Body of pancreas (tissue), 4 donors: ENCODE data around the gene ZAR1. TPM values are rescaled to one million over a fixed set of nuclear protein-coding genes. Genes with fewer than 3 reads are reported as not detected.

Experiments used
- ATAC-seq: fragments of 150-250 bp; one replicate; pipeline ENCODE4 v1.9.1; 2016
- DNase-seq, 4 donors: peaks; one replicate each; pipeline ENCODE4 v3.0.0-alpha.2; 2019
- H3K27ac ChIP-seq, 4 donors: fragments of 200-600 bp; sonication (generic); 1 replicate in 3 of 4; 2 replicates in 1 of 4; pipeline versions ENCODE4 v1.5.1 to v1.6.1; 2016 to 2019; ENCODE audit warnings: mild to moderate bottlenecking in 1 of 4, mixed read lengths in 1 of 4, moderate library complexity in 1 of 4
- H3K27me3 ChIP-seq, 2 donors: fragments of 200-600 bp; sonication (generic); one replicate each; pipeline ENCODE4 v1.6.0; 2016; ENCODE audit warnings: mild to moderate bottlenecking in 1 of 2
- H3K36me3 ChIP-seq, 2 donors: fragments of 200-600 bp; sonication (generic); replicated peaks in 1 of 2; 2 replicates each; pipeline ENCODE4 v1.5.1; 2016; ENCODE audit warnings: low read depth in 2 of 2; ENCODE audit not compliant: insufficient read depth in 1 of 2
- H3K4me1 ChIP-seq: fragments of 200-600 bp; sonication (generic); one replicate; pipeline ENCODE4 v1.6.0; 2016
- H3K4me3 ChIP-seq, 2 donors: fragments of 200-600 bp; sonication (generic); 1 replicate in 1 of 2; 2 replicates in 1 of 2; pipeline ENCODE4 v1.5.1; 2016 to 2019
- H3K9me3 ChIP-seq, 3 donors: fragments of 200-600 bp; sonication (generic); 1 replicate in 2 of 3; 2 replicates in 1 of 3; pipeline ENCODE4 v1.5.1; 2016
- POLR2A ChIP-seq, 3 donors: fragments of 450-650 bp; IDR thresholded peaks; one replicate each; pipeline ENCODE4 v1.6.1; 2016; ENCODE audit warnings: antibody characterized with exemption in 3 of 3, mild to moderate bottlenecking in 2 of 3
- WGBS, 2 donors: methylation state at CpG; one replicate each; pipeline ENCODE4 v1.1.5; 2017; 5-methylcytosine and 5-hydroxymethylcytosine counted together
- intact Hi-C: fragments of 100-400 bp; cut with DNase I; formaldehyde crosslinking; loops from one replicate; pipeline ENCODE4 v1.15.1; 2023
- total RNA-seq, 2 donors: library from RNA; depleted of rRNA; stranded (reverse); fragments of >200 nt; gene quantifications; one replicate each; pipeline ENCODE4 v1.1.0, GENCODE V29; 2016
- TF ChIP-seq, protein P1 (sequence below), 7 experiments: fragments of 450-650 bp in 4 of 7; fragments of 200-600 bp in 3 of 7; sonication (generic) in 3 of 7; IDR thresholded peaks; one replicate each; pipeline ENCODE4 v1.5.1; 2016 to 2019; ENCODE audit warnings: antibody characterized with exemption in 7 of 7

ZAR1 gene
- total RNA-seq, 2 donors from 2014 or later: not detected

DNA sequence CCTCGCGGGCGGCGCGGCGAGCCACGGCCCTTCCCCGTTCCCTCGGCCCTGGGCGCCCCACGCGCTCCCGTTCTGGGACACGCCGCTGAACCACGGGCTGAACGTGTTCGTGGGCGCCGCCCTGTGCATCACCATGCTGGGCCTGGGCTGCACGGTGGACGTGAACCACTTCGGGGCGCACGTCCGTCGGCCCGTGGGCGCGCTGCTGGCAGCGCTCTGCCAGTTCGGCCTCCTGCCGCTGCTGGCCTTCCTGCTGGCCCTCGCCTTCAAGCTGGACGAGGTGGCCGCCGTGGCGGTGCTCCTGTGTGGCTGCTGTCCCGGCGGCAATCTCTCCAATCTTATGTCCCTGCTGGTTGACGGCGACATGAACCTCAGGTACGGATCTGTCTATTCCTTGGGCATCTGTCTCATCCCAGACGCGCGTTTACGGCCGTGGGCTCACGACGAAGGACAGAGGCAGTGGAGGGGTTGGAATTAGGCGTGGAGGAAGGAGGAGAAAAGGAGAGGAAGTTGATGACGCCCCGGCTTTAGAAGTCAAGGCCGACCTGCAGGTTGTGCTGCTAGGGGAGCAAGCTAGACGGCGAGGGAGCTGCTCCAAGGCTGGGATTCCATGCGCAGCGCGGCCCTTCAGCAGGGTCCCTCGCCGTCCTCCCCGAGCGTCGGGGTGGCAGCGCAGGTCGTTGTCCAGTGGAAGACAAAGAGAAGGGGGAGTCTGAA lies 6.1 kb upstream of the ZAR1 start:
- Histone ChIP-seq H3K27me3 (peaks cover 0 to 10% of the 10 kb centered on the region in 2 donors), H3K4me1 (peaks cover 7% of the 10 kb centered on the region), H3K4me3 (no peak overlapping the region), H3K9me3 (no peaks in the 10 kb centered on the region), H3K27ac (no peak overlapping the region), H3K36me3 (no peaks in the 10 kb centered on the region)
- 7 to 22% methylated on average over 19 to 66 of the region's 66 CpGs for WGBS, 2 donors
- no peak for TF ChIP-seq POLR2A (IDR thresholded peaks at IDR 0.05)
- ATAC-seq: peak; percentile 27
- no peak for DNase-seq
- intact Hi-C loops: no loop called here

DNA sequence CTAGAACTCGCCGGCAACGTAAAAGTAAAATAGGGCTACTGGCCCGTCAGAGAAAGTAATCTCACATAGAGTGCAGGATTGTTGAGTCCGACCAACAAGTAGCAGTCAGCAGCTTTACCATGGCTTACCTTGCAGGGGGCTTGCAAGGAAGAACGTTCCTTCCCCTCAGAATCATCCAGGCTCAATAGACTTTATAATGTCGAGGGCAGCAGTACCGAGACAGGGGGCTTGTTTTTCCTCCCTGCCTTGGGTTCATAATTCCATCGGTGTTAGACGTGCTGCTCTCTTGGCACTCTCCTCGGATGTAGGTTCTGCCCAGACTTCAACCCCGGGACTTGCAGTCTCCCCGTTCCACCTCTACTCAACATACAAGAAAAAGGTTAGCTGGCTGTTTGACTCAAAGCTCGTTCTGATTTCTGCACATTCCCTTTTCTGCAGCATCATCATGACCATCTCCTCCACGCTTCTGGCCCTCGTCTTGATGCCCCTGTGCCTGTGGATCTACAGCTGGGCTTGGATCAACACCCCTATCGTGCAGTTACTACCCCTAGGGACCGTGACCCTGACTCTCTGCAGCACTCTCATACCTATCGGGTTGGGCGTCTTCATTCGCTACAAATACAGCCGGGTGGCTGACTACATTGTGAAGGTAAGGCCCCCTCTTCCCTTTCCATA lies 5.4 kb upstream of the ZAR1 start:
- H3K9me3 ChIP-seq: no peaks in the 10 kb centered on the region
- peaks cover 10% of the 10 kb centered on the region for H3K4me1 ChIP-seq
- DNase-seq: no peak
- H3K27ac ChIP-seq: no peak overlapping the region
- no peaks in the 10 kb centered on the region for H3K36me3 ChIP-seq
- 35 to 42% methylated on average over 22 of the region's 22 CpGs for WGBS, 2 donors
- intact Hi-C loops: no loop called here
- TF ChIP-seq POLR2A (IDR thresholded peaks at IDR 0.05): no peak
- TF ChIP-seq, protein P1, sequence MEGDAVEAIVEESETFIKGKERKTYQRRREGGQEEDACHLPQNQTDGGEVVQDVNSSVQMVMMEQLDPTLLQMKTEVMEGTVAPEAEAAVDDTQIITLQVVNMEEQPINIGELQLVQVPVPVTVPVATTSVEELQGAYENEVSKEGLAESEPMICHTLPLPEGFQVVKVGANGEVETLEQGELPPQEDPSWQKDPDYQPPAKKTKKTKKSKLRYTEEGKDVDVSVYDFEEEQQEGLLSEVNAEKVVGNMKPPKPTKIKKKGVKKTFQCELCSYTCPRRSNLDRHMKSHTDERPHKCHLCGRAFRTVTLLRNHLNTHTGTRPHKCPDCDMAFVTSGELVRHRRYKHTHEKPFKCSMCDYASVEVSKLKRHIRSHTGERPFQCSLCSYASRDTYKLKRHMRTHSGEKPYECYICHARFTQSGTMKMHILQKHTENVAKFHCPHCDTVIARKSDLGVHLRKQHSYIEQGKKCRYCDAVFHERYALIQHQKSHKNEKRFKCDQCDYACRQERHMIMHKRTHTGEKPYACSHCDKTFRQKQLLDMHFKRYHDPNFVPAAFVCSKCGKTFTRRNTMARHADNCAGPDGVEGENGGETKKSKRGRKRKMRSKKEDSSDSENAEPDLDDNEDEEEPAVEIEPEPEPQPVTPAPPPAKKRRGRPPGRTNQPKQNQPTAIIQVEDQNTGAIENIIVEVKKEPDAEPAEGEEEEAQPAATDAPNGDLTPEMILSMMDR (IDR thresholded peaks at IDR 0.05): no peak
- ATAC-seq: no peak
- H3K27me3 ChIP-seq: peaks cover 0 to 10% of the 10 kb centered on the region in 2 donors
- H3K4me3 ChIP-seq: no peak overlapping the region

DNA sequence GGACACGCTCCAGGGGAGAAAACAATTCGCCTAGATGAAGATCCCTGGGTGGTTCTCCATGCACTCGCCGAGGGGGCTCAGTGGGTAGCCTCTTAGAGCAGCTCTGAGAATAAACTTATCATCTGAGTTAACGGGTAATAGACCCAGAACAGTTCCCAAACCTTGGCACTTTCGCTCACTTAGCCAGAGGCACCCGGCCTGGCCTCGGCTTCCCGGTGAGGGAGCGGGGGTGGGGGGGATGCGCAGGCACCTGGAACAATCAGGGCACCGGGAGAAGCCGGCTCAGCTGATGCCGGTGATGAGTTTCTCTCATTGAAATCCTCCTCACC lies 405 bp upstream of the ZAR1 start:
- intact Hi-C loops: no loop called here
- no peak for ATAC-seq
- H3K9me3 ChIP-seq: no peaks in the 10 kb centered on the region
- peaks cover 17% of the 10 kb centered on the region for H3K4me1 ChIP-seq
- no peak for DNase-seq
- H3K27ac ChIP-seq: no peak overlapping the region
- no peak overlapping the region for H3K4me3 ChIP-seq
- peaks cover 8 to 20% of the 10 kb centered on the region in 2 donors for H3K27me3 ChIP-seq
- no peaks in the 10 kb centered on the region for H3K36me3 ChIP-seq
- TF ChIP-seq POLR2A (IDR thresholded peaks at IDR 0.05): no peak
- TF ChIP-seq, protein P1 (IDR thresholded peaks at IDR 0.05): no peak
- WGBS, 2 donors: 12 to 14% methylated on average over 6 to 14 of the region's 14 CpGs

DNA sequence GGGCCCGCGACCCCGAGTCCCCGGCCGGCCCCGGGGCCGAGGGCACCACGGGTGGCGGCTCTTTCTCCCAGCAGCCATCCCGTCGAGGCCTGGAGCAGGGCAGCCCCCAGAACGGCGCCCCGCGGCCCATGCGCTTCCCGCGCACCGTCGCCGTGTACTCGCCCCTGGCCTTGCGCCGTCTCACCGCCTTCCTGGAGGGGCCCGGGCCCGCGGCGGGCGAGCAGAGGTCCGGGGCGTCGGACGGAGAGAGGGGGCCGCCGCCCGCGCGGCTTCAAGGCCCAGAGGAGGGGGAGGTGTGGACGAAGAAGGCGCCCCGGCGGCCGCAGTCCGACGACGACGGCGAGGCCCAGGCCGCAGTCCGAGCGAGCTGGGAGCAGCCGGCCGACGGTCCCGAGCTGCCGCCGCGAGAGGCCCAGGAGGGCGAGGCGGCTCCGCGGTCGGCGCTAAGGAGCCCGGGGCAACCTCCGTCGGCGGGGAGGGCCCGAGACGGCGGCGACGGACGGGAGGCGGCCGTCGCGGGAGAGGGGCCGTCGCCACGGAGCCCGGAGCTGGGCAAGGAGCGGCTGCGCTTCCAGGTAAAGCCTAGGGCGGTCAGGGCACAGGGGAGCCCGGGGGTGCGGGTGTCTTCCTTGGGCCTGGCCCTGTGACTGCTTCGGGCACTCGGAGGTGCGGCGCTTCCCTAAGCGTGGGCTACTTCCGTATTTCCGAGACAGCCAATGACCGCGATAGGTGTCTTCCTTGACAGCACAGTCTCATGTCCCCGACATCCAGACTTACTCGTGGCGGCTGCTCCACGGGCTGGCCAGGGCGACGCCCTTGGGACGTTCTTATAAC lies 845 bp downstream of the ZAR1 start:
- no peak overlapping the region for H3K27ac ChIP-seq
- no peaks in the 10 kb centered on the region for H3K9me3 ChIP-seq
- TF ChIP-seq, protein P1 (IDR thresholded peaks at IDR 0.05): no peak
- no peak for TF ChIP-seq POLR2A (IDR thresholded peaks at IDR 0.05)
- ATAC-seq (no peak), DNase-seq (no peak)
- H3K4me3 ChIP-seq: no peak overlapping the region
- WGBS, 2 donors: 12 to 37% methylated on average over 7 to 97 of the region's 104 CpGs
- H3K4me1 ChIP-seq: peaks cover 17% of the 10 kb centered on the region
- intact Hi-C loops: no loop called here
- peaks cover 8 to 20% of the 10 kb centered on the region in 2 donors for H3K27me3 ChIP-seq
- H3K36me3 ChIP-seq: no peaks in the 10 kb centered on the region

DNA sequence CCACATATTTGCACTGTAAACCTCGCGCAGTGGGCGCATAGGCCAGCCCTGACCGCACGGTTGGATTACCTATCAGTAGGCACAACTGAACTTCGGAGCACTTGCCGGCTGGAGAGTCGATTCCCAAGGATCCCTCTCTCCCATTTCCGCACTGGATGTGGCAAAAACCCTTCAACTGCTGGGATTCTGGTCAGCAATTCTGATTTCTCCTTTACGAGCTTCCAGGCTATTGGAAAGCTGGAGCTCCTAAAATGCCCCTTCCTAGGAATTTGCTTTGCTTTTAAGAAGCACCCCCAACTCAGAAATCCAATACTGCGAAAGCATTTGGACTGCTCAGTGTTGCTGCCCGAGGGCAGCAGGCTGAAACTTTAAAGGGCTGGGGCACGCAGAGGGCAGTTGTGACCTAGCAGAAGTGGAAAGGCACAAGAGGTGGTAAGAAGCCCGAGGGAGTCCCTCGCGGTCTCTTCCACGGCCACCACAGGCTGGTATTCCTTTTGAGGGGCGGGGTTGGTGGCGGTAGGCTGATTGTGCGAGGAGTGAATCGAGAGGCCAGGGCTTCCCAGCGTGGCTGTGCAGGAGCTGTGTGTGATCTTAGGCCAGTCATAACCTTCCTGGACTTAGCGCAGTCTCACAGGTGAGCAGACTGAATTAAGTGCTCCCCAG lies 1.6 kb downstream of the ZAR1 start:
- no peak overlapping the region for H3K27ac ChIP-seq
- ATAC-seq: no peak
- TF ChIP-seq, protein P1 (IDR thresholded peaks at IDR 0.05): no peak
- TF ChIP-seq POLR2A (IDR thresholded peaks at IDR 0.05): no peak
- WGBS, 2 donors: 62 to 64% methylated on average over 21 to 23 of the region's 23 CpGs
- H3K4me3 ChIP-seq: no peak overlapping the region
- H3K36me3 ChIP-seq: no peaks in the 10 kb centered on the region
- H3K9me3 ChIP-seq: no peaks in the 10 kb centered on the region
- peaks cover 17% of the 10 kb centered on the region for H3K4me1 ChIP-seq
- no peak for DNase-seq
- peaks cover 8 to 20% of the 10 kb centered on the region in 2 donors for H3K27me3 ChIP-seq
- intact Hi-C loops: no loop called here
